MCF 10A (cell line): Measurements from ENCODE around the gene FASTK. TPM values are rescaled to one million over a fixed set of nuclear protein-coding genes. Genes with fewer than 3 reads are reported as not detected.

Source experiments
- BruUV-seq: library from RNA; stranded (reverse); fragments of 400-500 nt; replicated peaks from 2 replicates; lab custom pipeline; 2021; lab: Mats Ljungman, UMichigan
- CTCF ChIA-PET: fragments of 300-600 bp; sonication (Branson Sonifier 250); formaldehyde crosslinking; extraction: SDS; loops from one replicate; lab custom pipeline; 2021; ENCODE audit warnings: antibody characterized with exemption, inconsistent platforms; lab: Yijun Ruan, JAX
- POLR2A ChIA-PET: fragments of 300-600, 350-650 bp; sonication (Branson Sonifier 250); formaldehyde crosslinking; extraction: SDS; loops from one replicate; lab custom pipeline; 2020; ENCODE audit warnings: antibody characterized with exemption, inconsistent platforms; lab: Yijun Ruan, JAX
- DNase-seq: peaks from one replicate; pipeline ENCODE4 v3.0.0-alpha.2; 2018; ENCODE audit not compliant: unreplicated experiment
- H3K27ac Mint-ChIP-seq: one replicate; pipeline ENCODE4 v1.8.0; 2022; ENCODE audit warnings: mild to moderate bottlenecking, low read depth, mixed read lengths; ENCODE audit not compliant: unreplicated experiment
- H3K27me3 Mint-ChIP-seq: one replicate; pipeline ENCODE4 v1.8.0; 2022; ENCODE audit warnings: mixed read lengths; ENCODE audit not compliant: insufficient read depth, unreplicated experiment
- H3K36me3 Mint-ChIP-seq: one replicate; pipeline ENCODE4 v1.8.0; 2022; ENCODE audit warnings: mild to moderate bottlenecking, moderate library complexity, mixed read lengths; ENCODE audit not compliant: insufficient read depth, unreplicated experiment
- H3K4me1 Mint-ChIP-seq: one replicate; pipeline ENCODE4 v1.8.0; 2022; ENCODE audit warnings: mixed read lengths; ENCODE audit not compliant: insufficient read depth, unreplicated experiment
- H3K4me3 Mint-ChIP-seq: one replicate; pipeline ENCODE4 v1.8.0; 2022; ENCODE audit warnings: mild to moderate bottlenecking, moderate library complexity, mixed read lengths; ENCODE audit not compliant: unreplicated experiment
- H3K9me3 Mint-ChIP-seq: one replicate; pipeline ENCODE4 v1.8.0; 2022; ENCODE audit warnings: mixed read lengths; ENCODE audit not compliant: unreplicated experiment
- CTCF ChIP-seq: fragments of 200-600 bp; IDR thresholded peaks from one replicate; pipeline ENCODE4 v1.8.0; 2022; ENCODE audit warnings: antibody characterized with exemption, mild to moderate bottlenecking; ENCODE audit not compliant: unreplicated experiment
- intact Hi-C: fragments of 100-400 bp; cut with micrococcal nuclease; formaldehyde crosslinking; loops from 2 replicates; pipeline ENCODE4 v1.14.1; 2022
- total RNA-seq: library from RNA; stranded (reverse); gene quantifications from 2 replicates; pipeline ENCODE4 v1.2.3, GENCODE V29; 2022

FASTK gene
- total RNA-seq, 1 experiment from 2014 or later = 79.3 TPM

GRCh38 chr7:151110941-151111645 is 30.5 kb upstream of the FASTK start:
- TF ChIP-seq CTCF = peak; percentile 90
- intact Hi-C loops = loop anchor here (1.0 to 5.0 kb wide), 6 partner anchors 23 to 334 kb away; partner anchors contain the start of gene ABCB8
- no TSS peak for BruUV-seq
- Mint-ChIP-seq H3K4me1 (peaks cover 25% of the 10 kb centered on the region), H3K27ac (no peak overlapping the region), H3K27me3 (no peaks in the 10 kb centered on the region), H3K36me3 (peaks cover 20% of the 10 kb centered on the region), H3K4me3 (no peak overlapping the region), H3K9me3 (no peaks in the 10 kb centered on the region)
- DNase-seq = peak; percentile 76
- ChIA-PET CTCF (interaction anchor here (0.6 to 15.6 kb wide), 52 partner anchors 9 to 766 kb away, joined by 3 to 315 read pairs (median 4); partner anchors contain the start of genes ABCB8, AGAP3, ASIC3 and CDK5), POLR2A (interaction anchor here (0.5 to 8.4 kb wide), 5 partner anchors 23 to 233 kb away, joined by 3 to 80 read pairs (median 5); partner anchors contain the start of gene SLC4A2)

- peaks cover 21% of the 10 kb centered on the region for H3K4me1 Mint-ChIP-seq
- H3K36me3 Mint-ChIP-seq = peaks cover 20% of the 10 kb centered on the region
- DNase-seq = no peak
- no peaks in the 10 kb centered on the region for H3K27me3 Mint-ChIP-seq
- intact Hi-C loops = loop anchor here (5.0 kb wide), 2 partner anchors 143 to 333 kb away; no protein-coding TSS in a partner anchor
- no peak overlapping the region for H3K4me3 Mint-ChIP-seq
- H3K27ac Mint-ChIP-seq = no peak overlapping the region
- H3K9me3 Mint-ChIP-seq = no peaks in the 10 kb centered on the region
- POLR2A ChIA-PET = interaction anchor here (1.1 to 8.4 kb wide), 3 partner anchors 22 to 49 kb away, joined by 3 to 80 read pairs (median 9); partner anchors contain the start of gene SLC4A2
- BruUV-seq = no TSS peak
- CTCF ChIA-PET = interaction anchor here (0.6 to 15.6 kb wide), 44 partner anchors 8 to 767 kb away, joined by 3 to 315 read pairs (median 5); partner anchors contain the start of genes ABCB8, AGAP3, ASIC3 and CDK5
- TF ChIP-seq CTCF = no peak
These were observed 29.8 kb upstream of the FASTK start for GRCh38 chr7:151110236-151110940.

- no peak for TF ChIP-seq CTCF
- DNase-seq = no peak
- Mint-ChIP-seq H3K27ac (peak overlapping the region; percentile 13), H3K9me3 (no peaks in the 10 kb centered on the region), H3K4me1 (peaks cover 23% of the 10 kb centered on the region), H3K4me3 (no peak overlapping the region), H3K27me3 (no peaks in the 10 kb centered on the region), H3K36me3 (peaks cover 25% of the 10 kb centered on the region)
- ChIA-PET POLR2A (interaction anchor here (2.0 to 8.4 kb wide), 2 partner anchors 21 to 48 kb away, joined by 9 to 80 read pairs; partner anchors contain the start of gene SLC4A2), CTCF (interaction anchor here (0.6 to 15.6 kb wide), 13 partner anchors 11 to 1381 kb away, joined by 3 to 315 read pairs (median 9); partner anchors contain the start of genes ABCB8, AGAP3, CDK5 and SLC4A2)
- intact Hi-C loops = loop anchor here (5.0 kb wide), 2 partner anchors 142 to 332 kb away; no protein-coding TSS in a partner anchor
- no TSS peak for BruUV-seq
These were observed 28.8 kb upstream of the FASTK start for GRCh38 chr7:151109094-151110048.
